ENCODE results near the gene KCNJ4. TPM values are rescaled to one million over a fixed set of nuclear protein-coding genes. Genes with fewer than 3 reads are reported as not detected.

The KCNJ4 gene
- total RNA-seq, 3 donors from 2014 or later: not detected

GRCh38 chr22:38453066-38453672 is 1.8 kb downstream of the KCNJ4 start:
- ATAC-seq (no peak), DNase-seq (no peak)
- no peaks in the 10 kb centered on the region for H3K9me3 ChIP-seq
- no peaks in the 10 kb centered on the region for H3K36me3 ChIP-seq (ENCODE audit: low read depth)
- intact Hi-C loops (cut with DNase I, micrococcal nuclease): no loop called here
- H3K4me1 ChIP-seq (ENCODE audit: low read depth): peaks cover 11% of the 10 kb centered on the region
- TF ChIP-seq CTCF (IDR thresholded peaks at IDR 0.05): no peak
- H3K4me3 ChIP-seq: no peak overlapping the region

- Histone ChIP-seq H3K9me3 (no peaks in the 10 kb centered on the region), H3K4me1 (ENCODE audit: low read depth) (peaks cover 11% of the 10 kb centered on the region), H3K4me3 (no peak overlapping the region), H3K36me3 (ENCODE audit: low read depth) (no peaks in the 10 kb centered on the region)
- no peak for TF ChIP-seq CTCF (IDR thresholded peaks at IDR 0.05)
- ATAC-seq (no peak), DNase-seq (no peak)
- intact Hi-C loops (cut with DNase I, micrococcal nuclease): no loop called here
Measured at GRCh38 chr22:38452373-38453065, 2.5 kb downstream of the KCNJ4 start.

- Histone ChIP-seq H3K9me3 (no peaks in the 10 kb centered on the region), H3K36me3 (ENCODE audit: low read depth) (no peaks in the 10 kb centered on the region), H3K4me3 (no peak overlapping the region), H3K4me1 (ENCODE audit: low read depth) (peaks cover 11% of the 10 kb centered on the region)
- no peak for DNase-seq
- intact Hi-C loops (cut with DNase I, micrococcal nuclease): no loop called here
- ATAC-seq: no peak
- TF ChIP-seq CTCF (IDR thresholded peaks at IDR 0.05): no peak
Measured at GRCh38 chr22:38451864-38452263, 3.1 kb downstream of the KCNJ4 start.

- no peak for TF ChIP-seq CTCF (IDR thresholded peaks at IDR 0.05)
- ATAC-seq (no peak), DNase-seq (no peak)
- intact Hi-C loops (cut with DNase I, micrococcal nuclease): no loop called here
- Histone ChIP-seq H3K36me3 (ENCODE audit: low read depth) (no peaks in the 10 kb centered on the region), H3K4me1 (ENCODE audit: low read depth) (peaks cover 11% of the 10 kb centered on the region), H3K4me3 (no peak overlapping the region), H3K9me3 (no peaks in the 10 kb centered on the region)
Measured at GRCh38 chr22:38451404-38451803, 3.6 kb downstream of the KCNJ4 start.

GRCh38 chr22:38450234-38450797 is 4.7 kb downstream of the KCNJ4 start:
- no peaks in the 10 kb centered on the region for H3K9me3 ChIP-seq
- H3K4me3 ChIP-seq: no peak overlapping the region
- ATAC-seq: no peak
- intact Hi-C loops (cut with DNase I, micrococcal nuclease): no loop called here
- H3K4me1 ChIP-seq (ENCODE audit: low read depth): peaks cover 2% of the 10 kb centered on the region
- DNase-seq: no peak
- TF ChIP-seq CTCF (IDR thresholded peaks at IDR 0.05): no peak
- H3K36me3 ChIP-seq (ENCODE audit: low read depth): no peaks in the 10 kb centered on the region

Measured in mucosa of descending colon (tissue), 3 donors.